SK-N-SH treated with all-trans-retinoic acid at 6 μM for 48 hours (cell line): ENCODE results near the gene ST8SIA1.

Experiments
- ATAC-seq: fragments of 200-7000 bp; cut with Tn5 transposase; 3 replicates; pipeline ENCODE4 v1.9.1; 2020; ENCODE audit warnings: mild to moderate bottlenecking, moderate library complexity
- ARNTL ChIP-seq: fragments of 450-650 bp; formaldehyde crosslinking; IDR thresholded peaks from 2 replicates; pipeline ENCODE4 v1.5.0; 2020; ENCODE audit warnings: low read depth, mild to moderate bottlenecking, moderate library complexity, borderline replicate concordance
- BACH2 ChIP-seq: fragments of 250-450 bp; sonication (Bioruptor Pico); IDR thresholded peaks from 2 replicates; pipeline ENCODE4 v1.9.0; 2021; ENCODE audit warnings: mild to moderate bottlenecking, borderline replicate concordance
- CSDC2 ChIP-seq: fragments of 250-450 bp; sonication (Bioruptor Pico); IDR thresholded peaks from 2 replicates; pipeline ENCODE4 v1.5.0; 2020; ENCODE audit warnings: mild to moderate bottlenecking, moderate library complexity
- ESRRG ChIP-seq: fragments of 250-450 bp; sonication (Bioruptor Pico); IDR thresholded peaks from 2 replicates; pipeline ENCODE4 v1.6.1; 2021; ENCODE audit warnings: mild to moderate bottlenecking
- GLIS3 ChIP-seq: fragments of 250-450 bp; sonication (Bioruptor Pico); IDR thresholded peaks from 2 replicates; pipeline ENCODE4 v1.5.0; 2020; ENCODE audit warnings: mild to moderate bottlenecking, moderate library complexity
- ISL1 ChIP-seq: fragments of 250-450 bp; sonication (Bioruptor Pico); IDR thresholded peaks from 2 replicates; pipeline ENCODE4 v2.1.2; 2022; ENCODE audit warnings: mild to moderate bottlenecking, moderate library complexity
- OSR1 ChIP-seq: fragments of 250-450 bp; sonication (Bioruptor Pico); IDR thresholded peaks from 2 replicates; pipeline ENCODE4 v1.8.0; 2022; ENCODE audit warnings: moderate library complexity, mild to moderate bottlenecking, inconsistent platforms
- PPARA ChIP-seq: fragments of 250-450 bp; sonication (Bioruptor Pico); IDR thresholded peaks from 2 replicates; pipeline ENCODE4 v1.5.0; 2020; ENCODE audit warnings: mild to moderate bottlenecking, borderline replicate concordance
- RARB ChIP-seq: fragments of 250-450 bp; sonication (Bioruptor Pico); IDR thresholded peaks from 2 replicates; pipeline ENCODE4 v1.8.0; 2021; ENCODE audit warnings: mild to moderate bottlenecking, moderate library complexity
- SNAI2 ChIP-seq: fragments of 250-450 bp; sonication (Bioruptor Pico); IDR thresholded peaks from 2 replicates; pipeline ENCODE4 v1.5.0; 2020; ENCODE audit warnings: mild to moderate bottlenecking, moderate library complexity
- TCF4 ChIP-seq: fragments of 250-450 bp; sonication (Bioruptor Pico); IDR thresholded peaks from 2 replicates; pipeline ENCODE4 v1.8.0; 2021; ENCODE audit warnings: mild to moderate bottlenecking, moderate library complexity, borderline replicate concordance
- TOX ChIP-seq: fragments of 250-450 bp; sonication (Bioruptor Pico); IDR thresholded peaks from 2 replicates; pipeline ENCODE4 v1.8.0; 2021; ENCODE audit warnings: mild to moderate bottlenecking, moderate library complexity, borderline replicate concordance
- ZC3H10 ChIP-seq: fragments of 250-450 bp; sonication (Bioruptor Pico); IDR thresholded peaks from 2 replicates; pipeline ENCODE4 v1.5.1; 2021; ENCODE audit warnings: mild to moderate bottlenecking, moderate library complexity
- ZFP3 ChIP-seq: fragments of 250-450 bp; sonication (Bioruptor Pico); IDR thresholded peaks from 2 replicates; pipeline ENCODE4 v1.5.0; 2020; ENCODE audit warnings: mild to moderate bottlenecking, moderate library complexity
- ZFP30 ChIP-seq: fragments of 450-650 bp; formaldehyde crosslinking; IDR thresholded peaks from 2 replicates; pipeline ENCODE4 v1.5.0; 2022; ENCODE audit warnings: mild to moderate bottlenecking, moderate library complexity
- ZNF565 ChIP-seq: fragments of 450-650 bp; formaldehyde crosslinking; conservative IDR thresholded peaks from 2 replicates; pipeline ENCODE4 v1.5.0; 2020; ENCODE audit warnings: low read depth, mild to moderate bottlenecking, moderate library complexity
- ZNF70 ChIP-seq: fragments of 450-650 bp; formaldehyde crosslinking; IDR thresholded peaks from 2 replicates; pipeline ENCODE4 v1.5.0; 2020; ENCODE audit warnings: mild to moderate bottlenecking, moderate library complexity
- ZNF8 ChIP-seq: fragments of 450-650 bp; formaldehyde crosslinking; IDR thresholded peaks from 2 replicates; pipeline ENCODE4 v1.5.0; 2020; ENCODE audit warnings: mild to moderate bottlenecking, moderate library complexity
- TF ChIP-seq, protein P1 (sequence below): fragments of 250-450 bp; sonication (Bioruptor Pico); IDR thresholded peaks from 2 replicates; pipeline ENCODE4 v1.5.1; 2021; ENCODE audit warnings: mild to moderate bottlenecking, moderate library complexity
- TF ChIP-seq, protein P2 (sequence below): fragments of 250-450 bp; sonication (Bioruptor Pico); IDR thresholded peaks from 2 replicates; pipeline ENCODE4 v1.5.1; 2020; ENCODE audit warnings: low read depth, mild to moderate bottlenecking, moderate library complexity
- TF ChIP-seq, protein P3 (sequence below): fragments of 250-450 bp; sonication (Bioruptor Pico); IDR thresholded peaks from 2 replicates; pipeline ENCODE4 v1.5.0; 2020; ENCODE audit warnings: mild to moderate bottlenecking, moderate library complexity
- TF ChIP-seq, protein P4 (sequence below): fragments of 250-450 bp; sonication (Bioruptor Pico); IDR thresholded peaks from 2 replicates; pipeline ENCODE4 v1.8.0; 2020; ENCODE audit warnings: mild to moderate bottlenecking, moderate library complexity, borderline replicate concordance

The ST8SIA1 gene

DNA sequence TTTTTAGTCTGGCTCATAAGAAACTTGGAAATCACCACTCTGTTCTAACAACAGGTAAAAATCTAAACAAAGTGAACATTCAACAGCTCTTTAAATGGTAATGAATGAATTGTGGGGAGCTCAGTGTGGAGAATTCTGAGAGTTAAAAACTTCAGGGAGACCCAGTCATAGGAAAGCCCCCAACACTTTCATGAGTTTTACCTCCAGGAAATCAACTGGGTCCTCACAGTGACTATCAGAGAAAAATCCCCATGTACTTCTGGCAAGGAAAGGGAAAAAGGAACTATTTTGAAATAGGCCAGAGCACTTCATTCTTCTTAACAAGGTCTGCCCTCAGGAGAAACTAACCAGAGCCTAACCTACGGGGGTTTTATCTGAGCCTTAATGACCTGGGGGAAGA, 153.8 kb downstream of the ST8SIA1 start:
- no peak for ATAC-seq
- TF ChIP-seq ZNF8 (CRISPR knock-in tag) (no peak), ZC3H10 (CRISPR knock-in tag) (no peak), BACH2 (CRISPR knock-in tag) (no peak), GLIS3 (CRISPR knock-in tag) (no peak), ZNF565 (CRISPR knock-in tag) (no peak), PPARA (CRISPR knock-in tag) (no peak), RARB (CRISPR knock-in tag) (no peak), ISL1 (no peak), ESRRG (CRISPR knock-in tag) (no peak)
- TF ChIP-seq, protein P1, sequence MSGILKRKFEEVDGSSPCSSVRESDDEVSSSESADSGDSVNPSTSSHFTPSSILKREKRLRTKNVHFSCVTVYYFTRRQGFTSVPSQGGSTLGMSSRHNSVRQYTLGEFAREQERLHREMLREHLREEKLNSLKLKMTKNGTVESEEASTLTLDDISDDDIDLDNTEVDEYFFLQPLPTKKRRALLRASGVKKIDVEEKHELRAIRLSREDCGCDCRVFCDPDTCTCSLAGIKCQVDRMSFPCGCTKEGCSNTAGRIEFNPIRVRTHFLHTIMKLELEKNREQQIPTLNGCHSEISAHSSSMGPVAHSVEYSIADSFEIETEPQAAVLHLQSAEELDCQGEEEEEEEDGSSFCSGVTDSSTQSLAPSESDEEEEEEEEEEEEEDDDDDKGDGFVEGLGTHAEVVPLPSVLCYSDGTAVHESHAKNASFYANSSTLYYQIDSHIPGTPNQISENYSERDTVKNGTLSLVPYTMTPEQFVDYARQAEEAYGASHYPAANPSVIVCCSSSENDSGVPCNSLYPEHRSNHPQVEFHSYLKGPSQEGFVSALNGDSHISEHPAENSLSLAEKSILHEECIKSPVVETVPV (CRISPR knock-in tag), result no peak
- TF ChIP-seq, protein P2, sequence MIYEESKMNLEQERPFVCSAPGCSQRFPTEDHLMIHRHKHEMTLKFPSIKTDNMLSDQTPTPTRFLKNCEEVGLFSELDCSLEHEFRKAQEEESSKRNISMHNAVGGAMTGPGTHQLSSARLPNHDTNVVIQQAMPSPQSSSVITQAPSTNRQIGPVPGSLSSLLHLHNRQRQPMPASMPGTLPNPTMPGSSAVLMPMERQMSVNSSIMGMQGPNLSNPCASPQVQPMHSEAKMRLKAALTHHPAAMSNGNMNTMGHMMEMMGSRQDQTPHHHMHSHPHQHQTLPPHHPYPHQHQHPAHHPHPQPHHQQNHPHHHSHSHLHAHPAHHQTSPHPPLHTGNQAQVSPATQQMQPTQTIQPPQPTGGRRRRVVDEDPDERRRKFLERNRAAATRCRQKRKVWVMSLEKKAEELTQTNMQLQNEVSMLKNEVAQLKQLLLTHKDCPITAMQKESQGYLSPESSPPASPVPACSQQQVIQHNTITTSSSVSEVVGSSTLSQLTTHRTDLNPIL, result no peak

DNA sequence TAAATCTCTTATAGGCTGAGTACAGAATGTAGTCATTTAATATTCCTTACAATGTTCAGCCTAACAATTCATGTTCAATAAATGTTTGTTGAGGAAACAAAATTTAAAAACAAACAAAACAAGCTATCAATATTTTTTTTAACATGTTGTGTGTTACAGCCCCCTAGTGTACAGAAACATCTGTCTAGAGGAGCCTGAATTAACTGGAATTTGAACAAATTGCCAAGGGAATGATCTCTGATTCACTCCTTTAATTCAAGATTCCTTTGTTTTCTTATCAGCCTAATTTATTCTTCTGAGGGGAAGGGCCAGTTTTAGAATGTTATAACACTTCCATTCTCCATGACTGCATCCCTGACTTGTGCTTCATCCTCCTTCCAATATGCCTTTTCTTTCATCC, 161.3 kb downstream of the ST8SIA1 start:
- no peak for ATAC-seq
- TF ChIP-seq ARNTL, result no peak
- TF ChIP-seq, protein P3, sequence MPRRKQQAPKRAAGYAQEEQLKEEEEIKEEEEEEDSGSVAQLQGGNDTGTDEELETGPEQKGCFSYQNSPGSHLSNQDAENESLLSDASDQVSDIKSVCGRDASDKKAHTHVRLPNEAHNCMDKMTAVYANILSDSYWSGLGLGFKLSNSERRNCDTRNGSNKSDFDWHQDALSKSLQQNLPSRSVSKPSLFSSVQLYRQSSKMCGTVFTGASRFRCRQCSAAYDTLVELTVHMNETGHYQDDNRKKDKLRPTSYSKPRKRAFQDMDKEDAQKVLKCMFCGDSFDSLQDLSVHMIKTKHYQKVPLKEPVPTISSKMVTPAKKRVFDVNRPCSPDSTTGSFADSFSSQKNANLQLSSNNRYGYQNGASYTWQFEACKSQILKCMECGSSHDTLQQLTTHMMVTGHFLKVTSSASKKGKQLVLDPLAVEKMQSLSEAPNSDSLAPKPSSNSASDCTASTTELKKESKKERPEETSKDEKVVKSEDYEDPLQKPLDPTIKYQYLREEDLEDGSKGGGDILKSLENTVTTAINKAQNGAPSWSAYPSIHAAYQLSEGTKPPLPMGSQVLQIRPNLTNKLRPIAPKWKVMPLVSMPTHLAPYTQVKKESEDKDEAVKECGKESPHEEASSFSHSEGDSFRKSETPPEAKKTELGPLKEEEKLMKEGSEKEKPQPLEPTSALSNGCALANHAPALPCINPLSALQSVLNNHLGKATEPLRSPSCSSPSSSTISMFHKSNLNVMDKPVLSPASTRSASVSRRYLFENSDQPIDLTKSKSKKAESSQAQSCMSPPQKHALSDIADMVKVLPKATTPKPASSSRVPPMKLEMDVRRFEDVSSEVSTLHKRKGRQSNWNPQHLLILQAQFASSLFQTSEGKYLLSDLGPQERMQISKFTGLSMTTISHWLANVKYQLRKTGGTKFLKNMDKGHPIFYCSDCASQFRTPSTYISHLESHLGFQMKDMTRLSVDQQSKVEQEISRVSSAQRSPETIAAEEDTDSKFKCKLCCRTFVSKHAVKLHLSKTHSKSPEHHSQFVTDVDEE (CRISPR knock-in tag), result no peak
- TF ChIP-seq ZNF70, result no peak
- no peak for TF ChIP-seq TOX (CRISPR knock-in tag)

DNA sequence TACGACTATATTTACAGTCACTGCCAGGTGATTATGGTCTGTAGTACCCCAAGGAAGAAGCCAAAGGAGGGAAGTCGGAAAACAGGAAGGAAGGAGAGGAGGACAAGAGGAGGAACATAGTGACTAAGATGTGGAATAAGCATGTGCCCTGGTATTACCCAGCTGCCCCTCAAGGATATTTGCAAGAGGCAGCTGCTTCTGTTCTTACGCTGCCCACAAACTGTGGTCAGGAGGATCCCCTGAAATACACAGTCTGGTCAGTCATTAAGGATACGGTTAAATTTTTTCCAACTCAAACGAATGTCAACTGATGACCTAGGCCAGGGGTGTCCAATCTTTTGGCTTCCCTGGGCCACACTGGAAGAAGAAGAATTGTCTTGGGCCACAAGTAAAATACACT, 162.0 kb downstream of the ST8SIA1 start:
- no peak for ATAC-seq
- TF ChIP-seq, protein P4, sequence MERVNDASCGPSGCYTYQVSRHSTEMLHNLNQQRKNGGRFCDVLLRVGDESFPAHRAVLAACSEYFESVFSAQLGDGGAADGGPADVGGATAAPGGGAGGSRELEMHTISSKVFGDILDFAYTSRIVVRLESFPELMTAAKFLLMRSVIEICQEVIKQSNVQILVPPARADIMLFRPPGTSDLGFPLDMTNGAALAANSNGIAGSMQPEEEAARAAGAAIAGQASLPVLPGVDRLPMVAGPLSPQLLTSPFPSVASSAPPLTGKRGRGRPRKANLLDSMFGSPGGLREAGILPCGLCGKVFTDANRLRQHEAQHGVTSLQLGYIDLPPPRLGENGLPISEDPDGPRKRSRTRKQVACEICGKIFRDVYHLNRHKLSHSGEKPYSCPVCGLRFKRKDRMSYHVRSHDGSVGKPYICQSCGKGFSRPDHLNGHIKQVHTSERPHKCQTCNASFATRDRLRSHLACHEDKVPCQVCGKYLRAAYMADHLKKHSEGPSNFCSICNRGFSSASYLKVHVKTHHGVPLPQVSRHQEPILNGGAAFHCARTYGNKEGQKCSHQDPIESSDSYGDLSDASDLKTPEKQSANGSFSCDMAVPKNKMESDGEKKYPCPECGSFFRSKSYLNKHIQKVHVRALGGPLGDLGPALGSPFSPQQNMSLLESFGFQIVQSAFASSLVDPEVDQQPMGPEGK (CRISPR knock-in tag), result no peak
- no peak for TF ChIP-seq ZFP30 (CRISPR knock-in tag)
- TF ChIP-seq OSR1 (CRISPR knock-in tag), result no peak
- TF ChIP-seq SNAI2 (CRISPR knock-in tag), result no peak
- no peak for TF ChIP-seq ZC3H10 (CRISPR knock-in tag)
- TF ChIP-seq ZNF565 (CRISPR knock-in tag), result no peak
- no peak for TF ChIP-seq PPARA (CRISPR knock-in tag)
- TF ChIP-seq ZNF70, result no peak
- no peak for TF ChIP-seq RARB (CRISPR knock-in tag)
- no peak for TF ChIP-seq ESRRG (CRISPR knock-in tag)
- no peak for TF ChIP-seq ZNF8 (CRISPR knock-in tag)
- no peak for TF ChIP-seq ZFP3
- TF ChIP-seq, protein P2, result no peak
- no peak for TF ChIP-seq ARNTL
- no peak for TF ChIP-seq GLIS3 (CRISPR knock-in tag)
- TF ChIP-seq, all 23 proteins: peak for 0

DNA sequence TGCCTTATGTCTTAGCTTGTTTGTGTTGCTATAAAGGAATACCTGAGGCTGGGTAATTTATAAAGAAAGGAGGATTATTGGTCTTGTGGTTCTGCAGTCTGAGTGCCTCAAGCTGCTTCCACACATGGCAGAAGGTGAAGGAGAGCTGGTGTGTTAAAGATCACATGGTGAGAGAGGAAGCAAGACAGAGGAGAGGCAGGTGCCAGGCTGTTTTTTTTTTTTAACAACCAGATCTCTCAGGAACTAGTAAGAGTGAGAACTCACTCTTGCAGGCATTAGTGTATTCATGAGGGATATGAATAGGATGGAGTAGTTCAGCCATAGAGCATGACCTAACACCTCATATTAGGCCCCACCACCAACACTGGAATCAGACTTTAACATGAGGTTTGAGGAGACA, 165.1 kb downstream of the ST8SIA1 start:
- ATAC-seq, result no peak
- no peak for TF ChIP-seq ESRRG (CRISPR knock-in tag)
- TF ChIP-seq, protein P3 (CRISPR knock-in tag), result no peak
- TF ChIP-seq TOX (CRISPR knock-in tag), result no peak
- no peak for TF ChIP-seq ZFP30 (CRISPR knock-in tag)
- TF ChIP-seq CSDC2, result no peak
- TF ChIP-seq, protein P1 (CRISPR knock-in tag), result no peak
- no peak for TF ChIP-seq GLIS3 (CRISPR knock-in tag)
- no peak for TF ChIP-seq OSR1 (CRISPR knock-in tag)
- TF ChIP-seq RARB (CRISPR knock-in tag), result no peak
- no peak for TF ChIP-seq TCF4 (CRISPR knock-in tag)
- TF ChIP-seq SNAI2 (CRISPR knock-in tag), result no peak
